Putamen (tissue), 1 donor: ENCODE results near the gene FAM221A.
"Not testable (repeated sequence)": the region's sequence is repeated elsewhere in the genome, so short reads cannot be mapped to it uniquely, and the experiment has no call there.

Experiments
- DNase-seq: peaks from one replicate; pipeline ENCODE4 v3.0.0-alpha.2; 2016; ENCODE audit warnings: low spot score

The FAM221A gene

DNA sequence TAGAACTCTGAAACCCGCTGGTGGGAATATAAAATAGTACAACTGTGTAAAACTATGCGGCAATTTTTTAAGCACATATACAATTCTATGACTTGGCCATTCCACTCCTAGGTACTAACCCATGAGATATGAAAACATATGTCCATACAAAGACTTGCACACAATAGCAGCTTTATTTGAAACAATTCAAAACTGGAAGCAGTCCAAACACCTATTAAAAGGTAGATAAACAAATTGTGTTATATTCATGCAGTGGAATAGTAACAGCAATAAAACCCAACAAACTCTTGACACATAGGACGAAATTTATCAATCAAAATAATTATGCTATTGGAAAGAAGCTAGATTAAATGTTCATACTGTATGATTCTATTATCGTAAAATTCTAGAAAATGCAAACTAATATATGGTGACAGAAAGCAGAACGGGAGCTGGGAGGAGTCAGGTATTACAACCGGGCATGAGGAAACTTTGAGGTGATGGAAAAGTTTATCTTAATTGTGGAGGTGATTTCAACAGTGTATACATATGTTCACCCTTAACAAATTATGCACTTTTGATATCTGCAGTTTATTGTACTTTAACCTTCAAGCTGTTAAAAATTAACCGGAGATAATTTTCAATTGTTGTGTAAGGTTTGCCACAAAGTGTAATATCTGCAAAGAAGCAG lies 29.2 kb downstream of the FAM221A start:
- DNase-seq, result no peak

DNA sequence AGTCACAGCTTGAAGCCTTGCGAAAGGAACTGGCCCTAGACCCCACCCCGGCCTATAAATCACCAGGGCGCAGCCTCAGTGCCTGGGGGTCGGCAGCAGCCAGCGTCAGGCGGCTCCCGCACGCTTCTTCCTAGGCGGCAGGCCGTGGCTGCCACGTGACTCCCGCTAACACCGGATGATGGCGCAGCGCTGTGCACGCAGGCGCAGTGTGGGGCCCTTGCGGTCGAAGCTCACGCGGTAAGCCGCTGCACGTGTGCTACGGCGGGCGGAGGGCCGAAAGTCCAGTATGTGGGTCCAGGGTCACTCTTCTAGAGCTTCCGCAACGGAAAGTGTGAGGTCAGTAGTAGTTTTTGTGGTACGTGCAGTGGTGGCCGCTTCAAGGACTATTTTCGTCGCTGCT lies 30.0 kb downstream of the FAM221A start, which contains the start of gene STK31:
Gene STK31 (plus strand): TSS at position 220 of the 400 bp plus-strand sequence. CDS start 67 bp downstream, at position 287.
- DNase-seq, result no peak

DNA sequence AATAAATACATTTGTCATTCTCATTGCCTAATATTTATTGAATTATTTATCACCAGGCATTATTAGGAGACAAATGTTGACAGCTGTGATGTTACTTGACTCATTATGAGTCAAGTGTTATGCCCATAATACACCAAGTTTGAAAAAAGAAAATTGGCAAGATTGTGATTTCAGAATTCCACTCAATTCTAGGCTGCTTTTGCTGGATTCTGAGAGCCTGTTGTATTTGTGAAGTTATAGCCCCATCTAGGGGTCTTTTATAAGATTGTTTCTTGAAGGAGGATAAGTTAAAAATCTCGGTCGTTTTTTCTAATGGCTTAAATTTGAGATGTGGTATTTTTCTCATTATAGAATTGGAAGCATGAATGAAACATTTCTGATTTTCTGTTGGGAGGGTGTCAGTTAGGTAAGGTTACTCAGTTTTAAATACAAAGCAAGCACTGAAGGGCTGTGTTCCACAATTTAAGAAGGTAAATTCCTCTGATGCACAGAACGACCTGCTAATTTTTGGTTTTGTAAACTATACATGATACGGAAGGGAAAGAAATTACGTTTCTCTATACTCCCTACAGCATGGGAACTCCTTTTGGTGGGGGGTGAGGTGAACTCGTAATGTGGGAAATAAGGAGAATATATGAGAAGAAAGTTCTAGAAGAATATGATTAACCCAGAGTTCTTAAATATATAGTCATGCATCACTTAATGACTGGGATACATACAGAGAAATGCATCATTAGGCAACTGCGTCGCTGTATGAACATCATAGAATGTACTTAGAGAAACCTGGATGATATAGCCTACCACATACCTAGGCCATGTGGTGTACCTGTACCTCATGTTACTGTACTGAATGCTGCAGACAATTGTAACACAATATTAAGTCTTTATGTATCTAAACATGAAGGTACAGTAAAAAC lies 32.6 kb downstream of the FAM221A start:
- DNase-seq, result peak; percentile 59

DNA sequence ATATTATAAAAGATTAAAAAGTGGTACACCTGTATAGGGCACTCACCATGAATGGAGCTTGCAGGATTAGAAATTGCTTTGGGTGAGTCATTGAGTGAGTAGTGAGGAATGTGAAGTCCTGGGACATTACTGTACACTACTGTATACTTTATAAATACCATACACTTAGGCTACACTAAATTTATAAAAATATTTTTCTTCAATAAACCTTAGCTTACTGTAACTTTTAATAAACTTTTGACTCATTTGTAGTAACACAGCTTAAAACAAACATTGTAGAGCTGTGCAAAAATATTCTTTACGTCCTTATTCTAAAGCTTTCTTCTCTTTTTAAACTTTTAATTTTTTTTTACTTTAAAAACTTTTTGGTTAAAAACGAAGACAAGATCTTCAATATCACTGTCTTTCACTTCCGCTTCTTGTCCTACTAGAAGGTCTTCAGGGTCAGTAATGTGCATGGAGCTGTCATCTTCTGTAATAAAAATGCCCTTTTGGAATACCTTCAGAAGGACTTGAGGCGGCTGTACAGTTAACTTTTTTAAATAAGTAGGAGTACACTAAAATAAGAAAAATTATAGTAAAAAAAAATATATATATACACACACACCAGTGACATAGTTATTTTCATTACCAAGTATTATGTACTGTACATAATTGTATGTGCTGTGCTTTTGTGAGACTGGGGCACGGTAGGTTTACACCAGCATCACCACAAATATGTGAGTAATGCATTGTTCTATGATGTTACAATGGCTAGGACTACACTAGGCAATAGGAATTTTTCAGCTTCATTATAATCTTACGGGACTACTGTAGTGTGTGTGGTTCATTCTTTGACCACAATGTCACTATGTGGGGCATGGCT lies 33.5 kb downstream of the FAM221A start:
- DNase-seq, result no peak

DNA sequence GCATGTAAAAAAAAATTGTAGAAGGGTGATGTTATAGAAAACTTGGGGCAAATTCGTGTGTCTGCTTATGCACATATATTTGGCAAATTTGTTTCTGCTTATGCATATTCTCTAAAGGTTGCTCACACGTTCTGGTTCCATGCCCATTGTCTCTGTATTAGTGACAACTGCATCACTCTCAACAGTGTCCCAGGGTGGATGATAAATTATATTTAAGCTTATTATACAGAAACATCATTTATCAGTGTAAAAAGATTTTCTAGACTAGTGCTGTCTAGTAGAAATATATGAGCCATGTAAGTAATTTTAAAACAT lies 34.1 kb downstream of the FAM221A start:
- no peak for DNase-seq

DNA sequence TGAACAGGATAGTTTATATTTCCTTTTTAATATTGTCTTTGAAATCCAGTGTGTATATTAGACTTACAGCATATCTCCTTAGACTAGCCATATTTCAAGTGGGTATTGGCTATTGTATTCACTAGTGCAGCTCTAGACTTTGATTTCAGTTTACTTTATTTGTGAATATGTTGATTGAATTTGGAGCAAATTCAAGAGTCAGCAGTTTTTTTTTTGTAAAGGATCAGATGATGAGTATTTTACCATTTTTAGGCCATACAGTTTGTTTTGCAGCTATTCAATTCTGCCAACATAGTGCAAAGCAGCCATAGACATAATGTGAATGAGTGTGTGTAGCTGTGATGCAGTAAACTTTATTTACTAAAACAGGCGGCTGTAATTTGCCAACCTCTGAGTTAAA lies 34.6 kb downstream of the FAM221A start:
- DNase-seq, result no peak

DNA sequence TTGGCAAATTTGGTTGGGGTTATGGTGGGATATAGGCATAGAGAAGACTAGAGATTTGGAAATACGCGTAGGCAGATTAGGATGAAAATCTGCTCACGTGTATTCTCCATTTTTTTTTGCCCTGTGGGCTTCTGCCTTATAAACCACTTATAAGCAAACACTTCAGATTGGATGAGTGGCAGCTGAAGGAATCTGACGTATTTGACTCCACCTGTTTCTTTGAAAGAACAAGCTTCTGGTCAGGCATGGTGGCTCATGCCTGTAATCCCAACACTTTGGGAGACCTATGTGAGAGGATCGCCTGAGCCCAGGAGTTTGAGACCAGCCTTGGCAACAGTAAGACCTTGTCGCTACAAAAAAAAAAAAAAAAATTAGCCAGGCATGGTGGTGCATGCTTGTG lies 35.1 kb downstream of the FAM221A start:
- no peak for DNase-seq

DNA sequence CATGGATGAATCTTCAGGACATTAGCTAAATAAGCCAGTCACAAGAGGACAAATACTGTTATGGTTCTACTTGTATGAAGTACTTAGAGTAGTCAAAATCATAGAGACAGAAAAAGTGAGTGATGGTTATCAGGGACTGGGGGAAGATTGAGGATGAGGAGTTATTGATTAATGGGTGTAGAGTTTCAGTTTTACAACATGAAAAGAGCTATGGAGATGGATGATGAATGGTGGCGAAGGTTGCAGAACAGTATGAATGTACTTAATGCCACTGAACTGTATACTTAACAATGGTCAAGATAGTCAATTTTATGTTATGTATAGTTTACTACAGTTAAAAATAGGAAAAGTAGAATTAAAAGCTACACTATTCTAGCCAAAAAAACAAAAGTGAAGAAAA lies 37.8 kb downstream of the FAM221A start:
- DNase-seq, result no peak

DNA sequence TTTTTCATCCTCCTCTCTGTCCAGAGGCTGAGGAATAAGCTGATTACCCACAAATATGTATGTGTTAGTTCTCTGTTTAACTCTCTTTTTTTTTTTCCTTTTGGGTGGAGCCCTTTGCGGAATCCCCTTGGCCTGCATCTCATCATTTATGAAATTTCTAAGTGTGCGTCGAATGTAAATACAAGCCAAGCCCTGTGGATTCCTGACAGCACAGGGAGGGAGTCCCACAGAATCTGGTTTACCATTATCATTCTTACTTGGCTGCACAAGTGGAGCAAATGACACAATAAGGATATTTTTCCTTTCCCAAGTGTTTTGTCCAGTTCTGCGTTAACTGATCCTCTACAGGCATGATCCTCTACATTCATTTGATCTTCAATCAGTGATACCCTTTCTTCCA lies 41.5 kb downstream of the FAM221A start:
- no peak for DNase-seq

DNA sequence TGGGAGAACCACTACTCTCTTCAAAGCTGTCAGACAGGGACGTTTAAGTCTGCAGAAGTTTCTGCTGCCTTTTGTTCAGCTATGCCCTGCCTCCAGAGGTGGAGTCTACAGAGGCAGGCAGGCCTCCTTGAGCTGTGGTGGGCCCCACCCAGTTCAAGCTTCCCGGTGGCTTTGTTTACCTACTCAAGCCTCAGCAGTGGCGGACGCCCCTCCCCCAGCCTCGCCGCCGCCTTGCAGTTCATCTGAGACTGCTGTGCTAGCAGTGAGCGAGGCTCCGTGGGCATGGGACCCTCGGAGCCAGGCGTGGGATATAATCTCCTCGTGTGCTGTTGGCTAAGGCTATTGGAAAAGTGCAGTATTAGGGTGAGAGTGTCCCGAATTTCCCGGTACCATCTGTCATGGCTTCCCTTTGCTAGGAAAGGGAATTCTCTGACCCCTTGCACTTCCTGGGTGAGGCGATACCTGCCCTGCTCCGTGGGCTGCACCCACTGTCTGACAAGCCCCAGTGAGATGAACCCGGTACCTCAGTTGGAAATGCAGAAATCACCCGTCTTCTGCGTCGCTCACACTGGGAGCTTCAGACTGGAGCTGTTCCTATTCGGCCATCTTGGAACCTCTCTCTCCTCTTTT lies 42.7 kb downstream of the FAM221A start:
- DNase-seq, result not testable (repeated sequence)

DNA sequence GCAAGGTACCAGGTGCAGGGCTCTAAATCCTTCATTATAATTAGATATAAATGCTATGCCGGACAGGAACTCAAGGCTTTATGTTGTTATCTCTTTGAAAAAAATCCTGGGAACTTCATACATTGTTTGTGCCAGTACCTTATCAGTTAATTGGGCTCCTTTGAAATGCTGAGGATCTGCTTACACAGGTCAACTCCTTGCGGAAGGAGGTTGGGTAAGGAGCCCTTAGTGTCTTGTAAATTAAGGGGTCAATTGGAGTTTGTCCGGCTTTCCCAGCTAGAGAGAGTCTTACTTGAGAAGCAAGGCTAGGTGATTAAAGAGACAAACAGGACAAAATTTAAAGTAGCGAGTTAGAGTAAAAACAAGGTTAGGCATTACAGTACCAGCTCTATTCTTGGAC lies 44.1 kb downstream of the FAM221A start:
- DNase-seq, result not testable (repeated sequence)

DNA sequence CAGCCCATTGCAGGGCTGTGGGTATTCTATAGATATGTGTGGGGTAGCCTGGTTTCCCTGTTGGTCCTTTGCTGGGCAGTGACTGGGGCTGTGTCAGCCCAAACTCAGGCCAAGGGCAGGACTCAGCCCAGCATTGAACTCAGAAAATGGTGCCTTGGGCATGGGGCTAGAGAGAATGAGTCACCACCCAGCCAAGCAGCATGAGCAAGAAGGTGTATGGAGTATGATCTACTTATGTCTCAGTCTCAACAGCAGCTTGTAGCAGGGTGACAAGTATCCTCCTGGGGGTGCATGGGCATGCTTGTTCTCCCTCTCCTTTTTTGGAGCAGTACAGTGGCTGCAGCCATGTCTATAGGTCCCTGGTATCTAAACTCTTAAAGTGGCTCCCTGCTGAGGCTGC lies 62.1 kb downstream of the FAM221A start:
- no peak for DNase-seq

DNA sequence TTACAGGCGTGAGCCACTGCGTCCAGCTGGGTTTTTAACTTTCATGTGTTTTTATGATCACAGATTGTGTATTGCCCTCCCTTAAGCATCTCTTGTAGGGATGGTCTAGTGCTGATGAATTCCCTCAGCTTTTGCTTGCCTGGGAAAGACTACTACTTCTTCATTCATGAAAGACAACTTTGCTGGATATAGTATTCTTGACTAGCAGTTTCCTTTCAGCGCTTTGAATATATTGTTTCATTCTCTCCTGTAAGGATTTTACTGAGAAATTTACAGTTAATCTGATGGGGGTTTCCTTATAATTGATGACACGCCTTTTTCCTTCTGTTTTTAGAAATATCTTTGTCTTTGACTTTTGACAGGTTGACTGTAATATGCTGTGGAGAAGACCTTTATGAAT lies 63.2 kb downstream of the FAM221A start:
- no peak for DNase-seq

DNA sequence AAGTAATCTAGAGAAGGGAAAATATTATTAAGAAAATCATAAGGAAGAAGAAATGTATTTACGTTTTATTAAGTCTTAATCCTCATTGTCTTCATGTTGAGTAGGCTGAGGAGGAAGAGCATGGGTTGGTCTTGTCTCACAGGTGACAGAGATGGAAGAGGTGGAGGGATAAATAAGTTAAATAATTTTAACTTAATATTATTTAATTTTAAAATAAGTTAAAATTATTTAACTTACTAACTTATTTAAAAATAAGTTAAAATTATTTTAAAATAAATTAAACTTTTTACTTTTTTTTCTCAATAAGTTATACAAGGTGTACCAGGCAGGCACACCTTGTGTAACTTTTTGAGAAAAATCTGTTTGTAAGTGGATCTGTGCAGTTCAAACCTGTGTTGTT lies 66.6 kb downstream of the FAM221A start:
- DNase-seq, result no peak

DNA sequence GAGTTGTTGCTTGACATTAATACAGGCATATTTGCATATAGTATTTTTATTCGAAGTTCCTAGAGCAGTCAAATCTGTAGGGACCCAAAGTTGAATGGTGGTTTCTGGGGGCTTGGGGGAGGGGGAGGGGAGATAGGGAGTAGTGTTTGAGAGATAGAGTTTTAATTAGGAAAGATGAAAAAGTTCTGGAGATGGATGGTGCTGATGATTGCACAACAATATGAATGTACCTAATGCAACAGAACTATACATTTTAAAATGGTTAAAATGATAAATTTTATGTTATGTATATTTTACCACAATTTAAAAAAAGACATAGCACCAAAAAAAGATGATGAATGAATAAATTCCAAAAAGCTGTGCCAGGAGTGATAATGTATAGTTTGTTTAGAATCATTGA lies 71.9 kb downstream of the FAM221A start:
- no peak for DNase-seq
